ENCODE results near the gene LYZL4. TPM values are rescaled to one million over a fixed set of nuclear protein-coding genes. Genes with fewer than 3 reads are reported as not detected.

The LYZL4 gene
- total RNA-seq, 1 experiment from 2014 or later = not detected

GRCh38 chr3:42366550-42366949, 43.9 kb downstream of the LYZL4 start:
- intact Hi-C loops (cut with micrococcal nuclease; ENCODE audit: unreplicated experiment) = no loop called here
- no TSS peak for BruUV-seq (replicated peaks)
- ChIA-PET POLR2A (no interaction called here), CTCF (no interaction called here)
- H3K4me3 ChIP-seq (ENCODE audit: low read depth in 2 of 2, low read length in 2 of 2) = no peak overlapping the region
- H3K9me3 ChIP-seq (ENCODE audit: control insufficient read depth, insufficient read depth, low read depth, low read length) = no peaks in the 10 kb centered on the region
- H3K27ac ChIP-seq (ENCODE audit: low read length) = no peak overlapping the region
- DNase-seq (ENCODE audit: low read depth, low spot score) = no peak
- no peaks in the 10 kb centered on the region for H3K4me1 ChIP-seq (ENCODE audit: control insufficient read depth, insufficient read depth, low read length)
- in situ Hi-C loops (cut with HindIII; ENCODE audit: low pct_unique_long_range_greater_than_20kb, low sequenced_read_pairs) = no loop called here
- H3K27me3 ChIP-seq (ENCODE audit: control insufficient read depth, insufficient read depth, low read length) = no peaks in the 10 kb centered on the region
- TF ChIP-seq SIN3A (IDR thresholded peaks at IDR 0.05; ENCODE audit: borderline replicate concordance, insufficient read depth, low read depth, low read length) = no peak
- no peak for TF ChIP-seq TCF7L2 (IDR thresholded peaks at IDR 0.05; ENCODE audit: low read depth, low read length)
- TF ChIP-seq POLR2AphosphoS5 (IDR thresholded peaks at IDR 0.05; ENCODE audit: low read depth, low read length) = no peak
- TF ChIP-seq CTCF (IDR thresholded peaks at IDR 0.05) = no peak
- TF ChIP-seq REST (IDR thresholded peaks at IDR 0.05; ENCODE audit: insufficient read depth in 1 of 2, low read depth in 2 of 2, low read length in 1 of 2) = no peak
- H3K36me3 ChIP-seq (ENCODE audit: control insufficient read depth, insufficient read depth, low read length) = no peaks in the 10 kb centered on the region
- no peak for ATAC-seq

- no peak for DNase-seq (ENCODE audit: low read depth, low spot score)
- POLR2A ChIA-PET = no interaction called here
- no peaks in the 10 kb centered on the region for H3K4me1 ChIP-seq (ENCODE audit: control insufficient read depth, insufficient read depth, low read length)
- BruUV-seq (replicated peaks) = no TSS peak
- H3K27me3 ChIP-seq (ENCODE audit: control insufficient read depth, insufficient read depth, low read length) = no peaks in the 10 kb centered on the region
- intact Hi-C loops (cut with micrococcal nuclease; ENCODE audit: unreplicated experiment) (no loop called here), in situ Hi-C loops (cut with HindIII; ENCODE audit: low pct_unique_long_range_greater_than_20kb, low sequenced_read_pairs) (no loop called here)
- H3K9me3 ChIP-seq (ENCODE audit: control insufficient read depth, insufficient read depth, low read depth, low read length) = no peaks in the 10 kb centered on the region
- no peak overlapping the region for H3K4me3 ChIP-seq (ENCODE audit: low read depth in 2 of 2, low read length in 2 of 2)
- TF ChIP-seq CTCF (IDR thresholded peaks at IDR 0.05) = no peak
- no peak for TF ChIP-seq POLR2AphosphoS5 (IDR thresholded peaks at IDR 0.05; ENCODE audit: low read depth, low read length)
- TF ChIP-seq TCF7L2 (IDR thresholded peaks at IDR 0.05; ENCODE audit: low read depth, low read length) = no peak
- TF ChIP-seq SIN3A (IDR thresholded peaks at IDR 0.05; ENCODE audit: borderline replicate concordance, insufficient read depth, low read depth, low read length) = no peak
- no peak for TF ChIP-seq REST (IDR thresholded peaks at IDR 0.05; ENCODE audit: insufficient read depth in 1 of 2, low read depth in 2 of 2, low read length in 1 of 2)
- CTCF ChIA-PET = no interaction called here
- H3K36me3 ChIP-seq (ENCODE audit: control insufficient read depth, insufficient read depth, low read length) = no peaks in the 10 kb centered on the region
- no peak for ATAC-seq
- H3K27ac ChIP-seq (ENCODE audit: low read length) = no peak overlapping the region
These were observed 53.1 kb downstream of the LYZL4 start for GRCh38 chr3:42357335-42357734.
